RPMI8226 (cell line): ENCODE results near the gene OR1D5.
"Not testable (repeated sequence)": the region's sequence is repeated elsewhere in the genome, so short reads cannot be mapped to it uniquely, and the experiment has no call there.

ENCODE experiments used
- DNase-seq: peaks from one replicate; pipeline ENCODE4 v3.0.0-alpha.2; 2015

OR1D5 gene

GRCh38 chr17:3063507-3063906 is at the start of gene OR1D5:
Gene OR1D5, minus strand, starts transcription at chr17:3063607. Its CDS starts 0 bp downstream, at chr17:3063607.
- not testable (repeated sequence) for DNase-seq

GRCh38 chr17:3104322-3104721 is 40.9 kb upstream of the OR1D5 start, which contains the start of gene OR1D2:
Gene OR1D2, minus strand, starts transcription at chr17:3104422. Its CDS starts 11,426 bp downstream, at chr17:3092996.
- no peak for DNase-seq

GRCh38 chr17:3073850-3074249 is 10.4 kb upstream of the OR1D5 start:
- not testable (repeated sequence) for DNase-seq

- DNase-seq: not testable (repeated sequence)
Observed at GRCh38 chr17:3065192-3065591, 1.8 kb upstream of the OR1D5 start.

GRCh38 chr17:3062824-3063377 is 506 bp downstream of the OR1D5 start:
- DNase-seq: not testable (repeated sequence)

- not testable (repeated sequence) for DNase-seq
Observed at GRCh38 chr17:3054868-3055267, 8.5 kb downstream of the OR1D5 start.

GRCh38 chr17:3049705-3050295 is 13.6 kb downstream of the OR1D5 start:
- no peak for DNase-seq

GRCh38 chr17:3048727-3049471 is 14.5 kb downstream of the OR1D5 start:
- DNase-seq: peak; percentile 90

- DNase-seq: no peak
Observed at GRCh38 chr17:3046753-3047152, 16.7 kb downstream of the OR1D5 start.

GRCh38 chr17:3043737-3044365 is 19.6 kb downstream of the OR1D5 start:
- peak; percentile 58 for DNase-seq

GRCh38 chr17:3040882-3041281 is 22.5 kb downstream of the OR1D5 start:
- DNase-seq: no peak

GRCh38 chr17:3039736-3040135 is 23.7 kb downstream of the OR1D5 start:
- no peak for DNase-seq

- no peak for DNase-seq
Observed at GRCh38 chr17:3038941-3039340, 24.5 kb downstream of the OR1D5 start.

- no peak for DNase-seq
Observed at GRCh38 chr17:3037259-3037658, 26.1 kb downstream of the OR1D5 start.

GRCh38 chr17:3036800-3037199 is 26.6 kb downstream of the OR1D5 start:
- no peak for DNase-seq

GRCh38 chr17:3035968-3036280 is 27.5 kb downstream of the OR1D5 start:
- DNase-seq: no peak

- no peak for DNase-seq
Observed at GRCh38 chr17:3035256-3035967, 28.0 kb downstream of the OR1D5 start.

- DNase-seq: no peak
Observed at GRCh38 chr17:3034578-3034920, 28.9 kb downstream of the OR1D5 start.

- no peak for DNase-seq
Observed at GRCh38 chr17:3033741-3034577, 29.4 kb downstream of the OR1D5 start.

- no peak for DNase-seq
Observed at GRCh38 chr17:3033248-3033640, 30.2 kb downstream of the OR1D5 start.

GRCh38 chr17:3032258-3033247 is 30.9 kb downstream of the OR1D5 start:
- no peak for DNase-seq
